Fibroblast of the aortic adventitia (primary cell): ENCODE measurements around the gene CLSTN2. TPM values are rescaled to one million over a fixed set of nuclear protein-coding genes. Genes with fewer than 3 reads are reported as not detected.

Source experiments
- DNase-seq: peaks from one replicate; pipeline ENCODE4 v3.0.0-alpha.2; 2010; ENCODE audit warnings: low read depth
- H3K4me3 ChIP-seq: 2 replicates; pipeline ENCODE4 v1.5.1; 2011; ENCODE audit warnings: low read depth, mild to moderate bottlenecking, control low read depth, low read length, moderate library complexity
- CTCF ChIP-seq: IDR thresholded peaks from 2 replicates; pipeline ENCODE4 v1.5.1; 2011; ENCODE audit warnings: mild to moderate bottlenecking, low read length, control low read depth, inconsistent platforms; ENCODE audit not compliant: insufficient read depth
- total RNA-seq: library from RNA; depleted of rRNA; stranded (reverse); fragments of >200 nt; gene quantifications from 2 replicates; pipeline ENCODE4 v1.2.3, GENCODE V29; 2012; ENCODE audit warnings: low replicate concordance

Gene CLSTN2
- total RNA-seq, 1 donor: 3.2 TPM

- no peak for TF ChIP-seq CTCF
- DNase-seq: no peak
- no peak overlapping the region for H3K4me3 ChIP-seq
These were observed 415.0 kb downstream of the CLSTN2 start for GRCh38 chr3:140349938-140350337.

GRCh38 chr3:140351466-140351865 is 416.5 kb downstream of the CLSTN2 start:
- no peak overlapping the region for H3K4me3 ChIP-seq
- no peak for DNase-seq
- TF ChIP-seq CTCF: no peak

- no peak for TF ChIP-seq CTCF
- no peak for DNase-seq
- H3K4me3 ChIP-seq: no peak overlapping the region
These were observed 420.5 kb downstream of the CLSTN2 start for GRCh38 chr3:140355481-140355880.

- no peak for TF ChIP-seq CTCF
These were observed 423.7 kb downstream of the CLSTN2 start for GRCh38 chr3:140358686-140359085.

GRCh38 chr3:140359233-140359995 is 424.4 kb downstream of the CLSTN2 start:
- no peak overlapping the region for H3K4me3 ChIP-seq
- no peak for TF ChIP-seq CTCF
- DNase-seq: no peak

More at GRCh38 chr3:140358686-140359085, 423.7 kb downstream of the CLSTN2 start:
- no peak overlapping the region for H3K4me3 ChIP-seq
- DNase-seq: no peak

- no peak overlapping the region for H3K4me3 ChIP-seq
- no peak for TF ChIP-seq CTCF
- no peak for DNase-seq
These were observed 425.3 kb downstream of the CLSTN2 start for GRCh38 chr3:140360332-140360731.

- no peak for TF ChIP-seq CTCF
- no peak for DNase-seq
- H3K4me3 ChIP-seq: no peak overlapping the region
These were observed 428.8 kb downstream of the CLSTN2 start for GRCh38 chr3:140363801-140364200.
